ENCODE results near the gene NDUFAF2. TPM values are rescaled to one million over a fixed set of nuclear protein-coding genes. Genes with fewer than 3 reads are reported as not detected.

The NDUFAF2 gene
- 38.0 and 39.5 TPM in 2 replicates for total RNA-seq

GRCh38 chr5:60944904-60945812 lies at the start of gene NDUFAF2, which contains the start of gene ERCC8:
Gene NDUFAF2 (plus strand): TSS chr5:60945205. CDS start chr5:60945256, 51 bp downstream.
Gene ERCC8 (minus strand): TSS chr5:60945070. CDS start chr5:60945008, 62 bp downstream.
- DNase-seq, result peak; percentile 96
- Mint-ChIP-seq H3K27ac (no peak within 1 kb of the TSS), H3K9me3 (no peaks in the 10 kb centered on the region), H3K27me3 (no peaks in the 10 kb centered on the region), H3K36me3 (ENCODE audit: low read depth) (peaks cover 2% of the 10 kb centered on the region), H3K4me1 (peaks cover 16% of the 10 kb centered on the region), H3K4me3 (no peak within 1 kb of the TSS)
- intact Hi-C loops (cut with micrococcal nuclease), result loop anchor here (1.0 to 10.0 kb wide), 6 partner anchors 103 to 1467 kb away; partner anchors contain the start of genes ELOVL7, IPO11, SMIM15 and ZSWIM6

- Mint-ChIP-seq H3K27me3 (no peaks in the 10 kb centered on the region), H3K4me1 (no peaks in the 10 kb centered on the region)
- intact Hi-C loops (cut with micrococcal nuclease), result no loop called here
Measured at GRCh38 chr5:60896991-60897390, 48.0 kb upstream of the NDUFAF2 start.

GRCh38 chr5:60903356-60903755 lies 41.6 kb upstream of the NDUFAF2 start:
- no peak overlapping the region for H3K27ac Mint-ChIP-seq
- H3K9me3 Mint-ChIP-seq, result no peaks in the 10 kb centered on the region
- intact Hi-C loops (cut with micrococcal nuclease), result no loop called here
- DNase-seq, result no peak
- H3K4me1 Mint-ChIP-seq, result peaks cover 4% of the 10 kb centered on the region
- no peak overlapping the region for H3K4me3 Mint-ChIP-seq
- no peaks in the 10 kb centered on the region for H3K27me3 Mint-ChIP-seq
- peaks cover 7% of the 10 kb centered on the region for H3K36me3 Mint-ChIP-seq (ENCODE audit: low read depth)

More at GRCh38 chr5:60896991-60897390, 48.0 kb upstream of the NDUFAF2 start:
- DNase-seq, result no peak
- Mint-ChIP-seq H3K9me3 (no peaks in the 10 kb centered on the region), H3K36me3 (ENCODE audit: low read depth) (peaks cover 11% of the 10 kb centered on the region), H3K4me3 (no peak overlapping the region), H3K27ac (no peak overlapping the region)

- no peak for DNase-seq
- Mint-ChIP-seq H3K4me3 (no peak overlapping the region), H3K9me3 (peaks cover 5% of the 10 kb centered on the region), H3K27ac (no peak overlapping the region), H3K36me3 (ENCODE audit: low read depth) (peaks cover 36% of the 10 kb centered on the region), H3K4me1 (no peaks in the 10 kb centered on the region), H3K27me3 (no peaks in the 10 kb centered on the region)
- intact Hi-C loops (cut with micrococcal nuclease), result no loop called here
Measured at GRCh38 chr5:60916646-60917045, 28.4 kb upstream of the NDUFAF2 start.

- Mint-ChIP-seq H3K9me3 (peaks cover 2% of the 10 kb centered on the region), H3K4me1 (no peaks in the 10 kb centered on the region), H3K27me3 (no peaks in the 10 kb centered on the region), H3K36me3 (ENCODE audit: low read depth) (peaks cover 32% of the 10 kb centered on the region), H3K27ac (no peak overlapping the region), H3K4me3 (no peak overlapping the region)
- DNase-seq, result no peak
- intact Hi-C loops (cut with micrococcal nuclease), result no loop called here
Measured at GRCh38 chr5:60918466-60918865, 26.5 kb upstream of the NDUFAF2 start.

GRCh38 chr5:60927450-60927849 lies 17.6 kb upstream of the NDUFAF2 start:
- no peak overlapping the region for H3K4me3 Mint-ChIP-seq
- H3K36me3 Mint-ChIP-seq (ENCODE audit: low read depth), result peaks cover 11% of the 10 kb centered on the region
- H3K9me3 Mint-ChIP-seq, result no peaks in the 10 kb centered on the region
- no peak overlapping the region for H3K27ac Mint-ChIP-seq
- H3K4me1 Mint-ChIP-seq, result peaks cover 2% of the 10 kb centered on the region
- no peaks in the 10 kb centered on the region for H3K27me3 Mint-ChIP-seq
- DNase-seq, result no peak
- intact Hi-C loops (cut with micrococcal nuclease), result no loop called here

- H3K4me1 Mint-ChIP-seq, result peaks cover 2% of the 10 kb centered on the region
- no peak overlapping the region for H3K27ac Mint-ChIP-seq
- H3K36me3 Mint-ChIP-seq (ENCODE audit: low read depth), result peaks cover 8% of the 10 kb centered on the region
- no peaks in the 10 kb centered on the region for H3K9me3 Mint-ChIP-seq
- H3K27me3 Mint-ChIP-seq, result no peaks in the 10 kb centered on the region
- DNase-seq, result peak; percentile 43
- no peak overlapping the region for H3K4me3 Mint-ChIP-seq
- intact Hi-C loops (cut with micrococcal nuclease), result loop anchor here (1.0 kb wide), 1 partner anchor 252 kb away; no protein-coding TSS in a partner anchor
Measured at GRCh38 chr5:60929024-60929423, 16.0 kb upstream of the NDUFAF2 start.

- no peaks in the 10 kb centered on the region for H3K27me3 Mint-ChIP-seq
- peaks cover 13% of the 10 kb centered on the region for H3K4me1 Mint-ChIP-seq
- no peaks in the 10 kb centered on the region for H3K36me3 Mint-ChIP-seq (ENCODE audit: low read depth)
- H3K4me3 Mint-ChIP-seq, result no peak overlapping the region
- no peak overlapping the region for H3K27ac Mint-ChIP-seq
- intact Hi-C loops (cut with micrococcal nuclease), result loop anchor here (2.0 to 10.0 kb wide), 2 partner anchors 219 to 461 kb away; partner anchors contain the start of gene SMIM15
- no peaks in the 10 kb centered on the region for H3K9me3 Mint-ChIP-seq
- no peak for DNase-seq
Measured at GRCh38 chr5:60943624-60944023, 1.4 kb upstream of the NDUFAF2 start.

- intact Hi-C loops (cut with micrococcal nuclease), result loop anchor here (1.0 to 10.0 kb wide), 7 partner anchors 103 to 1467 kb away; partner anchors contain the start of genes DEPDC1B, ELOVL7, IPO11 and SMIM15
- Mint-ChIP-seq H3K4me3 (no peak overlapping the region), H3K36me3 (ENCODE audit: low read depth) (peaks cover 2% of the 10 kb centered on the region), H3K4me1 (peaks cover 16% of the 10 kb centered on the region), H3K27ac (no peak overlapping the region), H3K27me3 (no peaks in the 10 kb centered on the region), H3K9me3 (no peaks in the 10 kb centered on the region)
- DNase-seq, result no peak
Measured at GRCh38 chr5:60945813-60946187, 795 bp downstream of the NDUFAF2 start.

- peaks cover 2% of the 10 kb centered on the region for H3K36me3 Mint-ChIP-seq (ENCODE audit: low read depth)
- H3K4me1 Mint-ChIP-seq, result peaks cover 16% of the 10 kb centered on the region
- no peak for DNase-seq
- H3K27ac Mint-ChIP-seq, result no peak overlapping the region
- intact Hi-C loops (cut with micrococcal nuclease), result loop anchor here (5.0 to 10.0 kb wide), 4 partner anchors 106 to 456 kb away; partner anchors contain the start of genes ELOVL7 and ZSWIM6
- no peaks in the 10 kb centered on the region for H3K27me3 Mint-ChIP-seq
- no peak overlapping the region for H3K4me3 Mint-ChIP-seq
- no peaks in the 10 kb centered on the region for H3K9me3 Mint-ChIP-seq
Measured at GRCh38 chr5:60948738-60949137, 3.7 kb downstream of the NDUFAF2 start.

GRCh38 chr5:60955239-60955638 lies 10.2 kb downstream of the NDUFAF2 start:
- intact Hi-C loops (cut with micrococcal nuclease), result no loop called here
- Mint-ChIP-seq H3K27ac (no peak overlapping the region), H3K36me3 (ENCODE audit: low read depth) (no peaks in the 10 kb centered on the region), H3K4me1 (no peaks in the 10 kb centered on the region), H3K27me3 (peaks cover 1% of the 10 kb centered on the region), H3K4me3 (no peak overlapping the region), H3K9me3 (peaks cover 5% of the 10 kb centered on the region)
- no peak for DNase-seq

GRCh38 chr5:60958088-60958487 lies 13.1 kb downstream of the NDUFAF2 start:
- Mint-ChIP-seq H3K36me3 (ENCODE audit: low read depth) (no peaks in the 10 kb centered on the region), H3K4me1 (no peaks in the 10 kb centered on the region), H3K27ac (no peak overlapping the region), H3K27me3 (peaks cover 1% of the 10 kb centered on the region), H3K9me3 (peaks cover 5% of the 10 kb centered on the region), H3K4me3 (no peak overlapping the region)
- intact Hi-C loops (cut with micrococcal nuclease), result no loop called here
- DNase-seq, result no peak

- H3K27ac Mint-ChIP-seq, result no peak overlapping the region
- intact Hi-C loops (cut with micrococcal nuclease), result loop anchor here (1.0 kb wide), 1 partner anchor 700 kb away; no protein-coding TSS in a partner anchor
- DNase-seq, result no peak
- no peaks in the 10 kb centered on the region for H3K36me3 Mint-ChIP-seq (ENCODE audit: low read depth)
- no peaks in the 10 kb centered on the region for H3K4me1 Mint-ChIP-seq
- peaks cover 1% of the 10 kb centered on the region for H3K27me3 Mint-ChIP-seq
- H3K9me3 Mint-ChIP-seq, result peaks cover 5% of the 10 kb centered on the region
- H3K4me3 Mint-ChIP-seq, result no peak overlapping the region
Measured at GRCh38 chr5:60958712-60959111, 13.7 kb downstream of the NDUFAF2 start.

GRCh38 chr5:60959156-60959555 lies 14.2 kb downstream of the NDUFAF2 start:
- H3K4me3 Mint-ChIP-seq, result no peak overlapping the region
- H3K36me3 Mint-ChIP-seq (ENCODE audit: low read depth), result no peaks in the 10 kb centered on the region
- no peak overlapping the region for H3K27ac Mint-ChIP-seq
- DNase-seq, result no peak
- peaks cover 5% of the 10 kb centered on the region for H3K9me3 Mint-ChIP-seq
- intact Hi-C loops (cut with micrococcal nuclease), result loop anchor here (1.0 kb wide), 1 partner anchor 699 kb away; no protein-coding TSS in a partner anchor
- peaks cover 1% of the 10 kb centered on the region for H3K27me3 Mint-ChIP-seq
- no peaks in the 10 kb centered on the region for H3K4me1 Mint-ChIP-seq
